Measurements from ENCODE around the gene ADGRE2. TPM values are rescaled to one million over a fixed set of nuclear protein-coding genes. Genes with fewer than 3 reads are reported as not detected.
A peak's percentile ranks its signal among the peaks of the same experiment; 100 is the strongest.
"Not testable (repeated sequence)": the region's sequence is repeated elsewhere in the genome, so short reads cannot be mapped to it uniquely, and the experiment has no call there.

The ADGRE2 gene
- total RNA-seq, 1 donor from 2014 or later = 4.9 TPM

GRCh38 chr19:14782626-14783409 is 4.5 kb upstream of the ADGRE2 start:
- TF ChIP-seq POLR2AphosphoS5 (IDR thresholded peaks at IDR 0.05; ENCODE audit: insufficient read depth in 1 of 2, low read depth in 1 of 2) (no peak), POLR2A (IDR thresholded peaks at IDR 0.05) (no peak), CTCF (IDR thresholded peaks at IDR 0.05) (no peak)
- no peak for DNase-seq (ENCODE audit: extremely low spot score in 2 of 2)
- intact Hi-C loops (cut with DNase I) = no loop called here

GRCh38 chr19:14781713-14782536 is 3.6 kb upstream of the ADGRE2 start:
- not testable (repeated sequence) for DNase-seq (ENCODE audit: extremely low spot score in 2 of 2); H3K27me3 ChIP-seq

More at GRCh38 chr19:14782626-14783409, 4.5 kb upstream of the ADGRE2 start:
- Histone ChIP-seq H3K36me3 (no peaks in the 10 kb centered on the region), H3K4me3 (no peak overlapping the region), H3K27me3 (no peaks in the 10 kb centered on the region), H3K9me3 (no peaks in the 10 kb centered on the region), H3K4me1 (no peaks in the 10 kb centered on the region), H3K27ac (no peak overlapping the region)

GRCh38 chr19:14780622-14781225 is 2.4 kb upstream of the ADGRE2 start:
- not testable (repeated sequence) for H3K4me3 ChIP-seq

More at GRCh38 chr19:14781713-14782536, 3.6 kb upstream of the ADGRE2 start:
- intact Hi-C loops (cut with DNase I); H3K4me1 ChIP-seq; H3K4me3 ChIP-seq; H3K9me3 ChIP-seq; H3K27ac ChIP-seq; H3K36me3 ChIP-seq: not testable (repeated sequence)

GRCh38 chr19:14779151-14779550 is 791 bp upstream of the ADGRE2 start:
- H3K9me3 ChIP-seq = no peaks in the 10 kb centered on the region
- H3K27ac ChIP-seq = no peak overlapping the region
- no peak for DNase-seq (ENCODE audit: extremely low spot score in 2 of 2)
- H3K4me3 ChIP-seq = no peak overlapping the region
- no peaks in the 10 kb centered on the region for H3K36me3 ChIP-seq
- H3K27me3 ChIP-seq = no peaks in the 10 kb centered on the region
- intact Hi-C loops (cut with DNase I) = no loop called here
- no peak for TF ChIP-seq CTCF (IDR thresholded peaks at IDR 0.05)
- no peak for TF ChIP-seq POLR2AphosphoS5 (IDR thresholded peaks at IDR 0.05; ENCODE audit: insufficient read depth in 1 of 2, low read depth in 1 of 2)
- no peak for TF ChIP-seq POLR2A (IDR thresholded peaks at IDR 0.05)
- no peaks in the 10 kb centered on the region for H3K4me1 ChIP-seq

More at GRCh38 chr19:14780622-14781225, 2.4 kb upstream of the ADGRE2 start:
- DNase-seq (ENCODE audit: extremely low spot score in 2 of 2); H3K27ac ChIP-seq; intact Hi-C loops (cut with DNase I); H3K27me3 ChIP-seq; H3K4me1 ChIP-seq; H3K36me3 ChIP-seq; H3K9me3 ChIP-seq: not testable (repeated sequence)

GRCh38 chr19:14777645-14778044 is 715 bp downstream of the ADGRE2 start:
- H3K27me3 ChIP-seq; intact Hi-C loops (cut with DNase I): not testable (repeated sequence)

GRCh38 chr19:14775869-14776586 is 2.3 kb downstream of the ADGRE2 start:
- intact Hi-C loops (cut with DNase I) = no loop called here
- TF ChIP-seq POLR2A (IDR thresholded peaks at IDR 0.05) = no peak
- TF ChIP-seq POLR2AphosphoS5 (IDR thresholded peaks at IDR 0.05; ENCODE audit: insufficient read depth in 1 of 2, low read depth in 1 of 2) = no peak
- TF ChIP-seq CTCF (IDR thresholded peaks at IDR 0.05) = no peak

More at GRCh38 chr19:14777645-14778044, 715 bp downstream of the ADGRE2 start:
- not testable (repeated sequence) for H3K9me3 ChIP-seq; H3K4me3 ChIP-seq; H3K27ac ChIP-seq; H3K36me3 ChIP-seq; H3K4me1 ChIP-seq; DNase-seq (ENCODE audit: extremely low spot score in 2 of 2)

GRCh38 chr19:14775326-14775725 is 3.0 kb downstream of the ADGRE2 start:
- intact Hi-C loops (cut with DNase I); H3K27me3 ChIP-seq; H3K27ac ChIP-seq; H3K9me3 ChIP-seq; H3K4me1 ChIP-seq; DNase-seq (ENCODE audit: extremely low spot score in 2 of 2); H3K36me3 ChIP-seq; H3K4me3 ChIP-seq: not testable (repeated sequence)

More at GRCh38 chr19:14775869-14776586, 2.3 kb downstream of the ADGRE2 start:
- DNase-seq (ENCODE audit: extremely low spot score in 2 of 2) = no peak
- no peak overlapping the region for H3K27ac ChIP-seq
- H3K36me3 ChIP-seq = no peaks in the 10 kb centered on the region
- no peaks in the 10 kb centered on the region for H3K9me3 ChIP-seq
- peak overlapping the region; percentile 7 to 29 for H3K4me3 ChIP-seq
- no peaks in the 10 kb centered on the region for H3K27me3 ChIP-seq
- H3K4me1 ChIP-seq = no peaks in the 10 kb centered on the region

Measured in vagina (tissue), 2 donors.